ENCODE results near the gene ABCC5.

DNA sequence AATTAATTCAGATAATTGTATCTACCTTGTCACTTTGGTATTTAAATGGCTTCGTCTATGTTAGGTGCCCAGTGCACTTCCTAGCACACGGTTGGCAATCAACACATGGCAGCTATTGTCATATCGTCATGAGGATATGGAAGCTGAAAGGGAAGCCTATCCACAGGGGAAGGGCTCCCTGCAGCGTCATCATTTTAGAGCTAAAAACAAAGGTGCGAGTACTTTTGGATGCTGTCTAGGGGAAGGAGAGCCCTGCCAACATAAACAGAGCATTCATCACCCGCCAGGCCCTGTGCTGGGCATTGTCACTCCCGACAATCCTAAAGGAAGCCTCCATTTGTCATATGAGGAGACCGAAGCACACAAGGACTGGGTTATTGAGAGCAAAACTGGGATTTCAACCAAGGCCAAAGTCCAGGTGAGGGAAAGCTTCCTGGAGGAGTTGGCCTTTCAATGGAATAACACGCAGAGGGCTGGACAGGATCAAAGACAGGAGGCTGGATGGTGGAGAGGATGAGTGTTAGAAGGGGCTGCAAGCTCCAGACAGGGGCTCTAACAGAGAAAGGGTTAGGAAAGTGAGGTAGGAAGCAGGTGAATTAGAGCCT lies 125.0 kb downstream of the ABCC5 start:
- no peak for TF ChIP-seq GATA3 (IDR thresholded peaks at IDR 0.05; ENCODE audit: low read depth, low read length)
- TF ChIP-seq GATA2 (IDR thresholded peaks at IDR 0.05; ENCODE audit: low read depth, low read length): no peak

Data from SH-SY5Y (cell line).